LoVo (cell line): ENCODE measurements around the gene ADIPOR1.

ENCODE experiments used
- DNase-seq: peaks from one replicate; pipeline ENCODE4 v3.0.0-alpha.2; 2016; ENCODE audit warnings: low spot score

ADIPOR1 gene

GRCh38 chr1:202968895-202969295, 10.8 kb upstream of the ADIPOR1 start:
- peak; percentile 54 for DNase-seq

- DNase-seq: no peak
Measured at GRCh38 chr1:202968351-202968750, 10.2 kb upstream of the ADIPOR1 start.

- no peak for DNase-seq
Measured at GRCh38 chr1:202967684-202968281, 9.7 kb upstream of the ADIPOR1 start.

GRCh38 chr1:202966006-202966898, 8.1 kb upstream of the ADIPOR1 start:
- no peak for DNase-seq

GRCh38 chr1:202965422-202965821, 7.3 kb upstream of the ADIPOR1 start:
- DNase-seq: no peak

GRCh38 chr1:202964791-202965410, 6.8 kb upstream of the ADIPOR1 start:
- DNase-seq: no peak

GRCh38 chr1:202961220-202961880, 3.2 kb upstream of the ADIPOR1 start:
- no peak for DNase-seq

- DNase-seq: peak; percentile 24
Measured at GRCh38 chr1:202959276-202959620, 1.1 kb upstream of the ADIPOR1 start.

GRCh38 chr1:202958544-202959275, 598 bp upstream of the ADIPOR1 start:
- no peak for DNase-seq

- DNase-seq: no peak
Measured at GRCh38 chr1:202956969-202957368, 1.1 kb downstream of the ADIPOR1 start.

- no peak for DNase-seq
Measured at GRCh38 chr1:202954057-202954745, 3.9 kb downstream of the ADIPOR1 start.

- DNase-seq: no peak
Measured at GRCh38 chr1:202953392-202953791, 4.7 kb downstream of the ADIPOR1 start.

- no peak for DNase-seq
Measured at GRCh38 chr1:202952818-202953217, 5.3 kb downstream of the ADIPOR1 start.

- no peak for DNase-seq
Measured at GRCh38 chr1:202952099-202952498, 6.0 kb downstream of the ADIPOR1 start.

GRCh38 chr1:202951437-202951836, 6.7 kb downstream of the ADIPOR1 start:
- DNase-seq: no peak

GRCh38 chr1:202945483-202945882, 12.6 kb downstream of the ADIPOR1 start:
- no peak for DNase-seq

- no peak for DNase-seq
Measured at GRCh38 chr1:202944438-202944921, 13.6 kb downstream of the ADIPOR1 start.

GRCh38 chr1:202942426-202942825, 15.7 kb downstream of the ADIPOR1 start:
- no peak for DNase-seq

GRCh38 chr1:202941372-202941771, 16.7 kb downstream of the ADIPOR1 start:
- no peak for DNase-seq

GRCh38 chr1:202940561-202940960, 17.6 kb downstream of the ADIPOR1 start:
- no peak for DNase-seq

GRCh38 chr1:202938287-202938925, 19.7 kb downstream of the ADIPOR1 start:
- no peak for DNase-seq
